GM23338 (cell line): ENCODE results near the gene TNS3. TPM values are rescaled to one million over a fixed set of nuclear protein-coding genes. Genes with fewer than 3 reads are reported as not detected.

Experiments used
- ATAC-seq: fragments of 200-7000 bp; cut with Tn5 transposase; 3 replicates; pipeline ENCODE4 v1.9.1; 2020
- DNase-seq: peaks from one replicate; pipeline ENCODE4 v3.0.0-alpha.2; 2015; ENCODE audit warnings: low spot score
- H2AFZ ChIP-seq: fragments of 200-600 bp; sonication (generic); 2 replicates; pipeline ENCODE4 v1.8.0; 2016; ENCODE audit warnings: antibody characterized with exemption, mild to moderate bottlenecking, moderate library complexity
- H3F3A ChIP-seq: fragments of 200-600 bp; sonication (generic); replicated peaks from 2 replicates; pipeline ENCODE4 v1.8.0; 2017; ENCODE audit warnings: antibody characterized with exemption, mixed run types, low read depth
- H3K27ac ChIP-seq: fragments of 200-600 bp; sonication (generic); 2 replicates; pipeline ENCODE4 v1.6.1; 2016; ENCODE audit warnings: low read depth
- H3K27me3 ChIP-seq: fragments of 200-600 bp; sonication (generic); 2 replicates; pipeline ENCODE4 v1.8.0; 2016; ENCODE audit warnings: mild to moderate bottlenecking, mixed run types, moderate library complexity; ENCODE audit not compliant: insufficient read depth
- H3K36me3 ChIP-seq: fragments of 200-600 bp; sonication (generic); 2 replicates; pipeline ENCODE4 v1.8.0; 2016; ENCODE audit warnings: mild to moderate bottlenecking; ENCODE audit not compliant: insufficient read depth
- H3K4me1 ChIP-seq: fragments of 200-600 bp; sonication (generic); 2 replicates; pipeline ENCODE4 v1.8.0; 2016; ENCODE audit warnings: mild to moderate bottlenecking, moderate library complexity; ENCODE audit not compliant: insufficient read depth
- H3K4me2 ChIP-seq: fragments of 200-600 bp; sonication (generic); 2 replicates; pipeline ENCODE4 v1.7.1; 2017; ENCODE audit warnings: mixed run types
- H3K4me3 ChIP-seq: fragments of 200-600 bp; sonication (generic); 2 replicates; pipeline ENCODE4 v1.6.1; 2016; ENCODE audit warnings: mixed run types
- H3K79me2 ChIP-seq: fragments of 200-600 bp; sonication (generic); replicated peaks from 2 replicates; pipeline ENCODE4 v1.8.0; 2017; ENCODE audit warnings: mild to moderate bottlenecking; ENCODE audit not compliant: insufficient read depth
- H3K9me2 ChIP-seq: fragments of 200-600 bp; sonication (generic); 2 replicates; pipeline ENCODE4 v1.8.0; 2017; ENCODE audit not compliant: insufficient read depth
- H4K20me1 ChIP-seq: fragments of 200-600 bp; sonication (generic); replicated peaks from 2 replicates; pipeline ENCODE4 v1.8.0; 2017; ENCODE audit warnings: mild to moderate bottlenecking; ENCODE audit not compliant: insufficient read depth
- H3K27ac Mint-ChIP-seq: 2 replicates; pipeline ENCODE4 v1.8.0; 2020; ENCODE audit warnings: inconsistent platforms, mild to moderate bottlenecking, moderate library complexity, mixed read lengths
- H3K27me3 Mint-ChIP-seq: 3 replicates; pipeline ENCODE4 v1.8.0; 2022; ENCODE audit warnings: low read depth, mild to moderate bottlenecking, moderate library complexity, mixed read lengths, inconsistent platforms; ENCODE audit not compliant: insufficient read depth, poor library complexity
- H3K36me3 Mint-ChIP-seq: 3 replicates; pipeline ENCODE4 v1.8.0; 2021; ENCODE audit warnings: low read depth, mild to moderate bottlenecking, inconsistent platforms, moderate library complexity, mixed read lengths
- H3K4me1 Mint-ChIP-seq: 3 replicates; pipeline ENCODE4 v1.8.0; 2020; ENCODE audit warnings: mild to moderate bottlenecking, inconsistent platforms, mixed read lengths
- H3K4me3 Mint-ChIP-seq: 3 replicates; pipeline ENCODE4 v1.8.0; 2021; ENCODE audit warnings: moderate library complexity, mild to moderate bottlenecking, inconsistent platforms, mixed read lengths
- H3K9me3 Mint-ChIP-seq: 3 replicates; pipeline ENCODE4 v1.8.0; 2020; ENCODE audit warnings: moderate library complexity, mild to moderate bottlenecking, inconsistent platforms, mixed read lengths
- CREB1 ChIP-seq: fragments of 250-450 bp; sonication (Bioruptor Pico); IDR thresholded peaks from 2 replicates; pipeline ENCODE4 v1.5.0; 2020; ENCODE audit warnings: low read depth, mild to moderate bottlenecking, moderate library complexity
- EZH2 ChIP-seq: fragments of 200-600 bp; sonication (generic); IDR thresholded peaks from one replicate; pipeline ENCODE4 v1.8.0; 2017; ENCODE audit warnings: antibody characterized with exemption, mild to moderate bottlenecking, low read depth; ENCODE audit not compliant: unreplicated experiment
- EZH2phosphoT487 ChIP-seq: fragments of 200-600 bp; sonication (generic); IDR thresholded peaks from one replicate; pipeline ENCODE4 v1.8.1; 2018; ENCODE audit warnings: antibody characterized with exemption; ENCODE audit not compliant: unreplicated experiment
- JUNB ChIP-seq: IDR thresholded peaks from one replicate; pipeline ENCODE4 v1.6.1; 2016; ENCODE audit warnings: antibody characterized with exemption; ENCODE audit not compliant: unreplicated experiment
- NANOG ChIP-seq: IDR thresholded peaks from 2 replicates; pipeline ENCODE4 v1.6.1; 2016; ENCODE audit warnings: antibody characterized with exemption, borderline replicate concordance
- POLR2AphosphoS5 ChIP-seq: IDR thresholded peaks from 2 replicates; pipeline ENCODE4 v1.6.1; 2016; ENCODE audit warnings: antibody characterized with exemption, low read depth
- STAT1 ChIP-seq: IDR thresholded peaks from one replicate; pipeline ENCODE4 v1.6.1; 2016; ENCODE audit warnings: antibody characterized with exemption; ENCODE audit not compliant: unreplicated experiment
- ZNF114 ChIP-seq: fragments of 250-450 bp; sonication (Bioruptor Pico); IDR thresholded peaks from 2 replicates; pipeline ENCODE4 v1.5.0; 2020; ENCODE audit warnings: mild to moderate bottlenecking, moderate library complexity
- ZNF331 ChIP-seq: fragments of 250-450 bp; sonication (Bioruptor Pico); IDR thresholded peaks from 2 replicates; pipeline ENCODE4 v1.5.0; 2020; ENCODE audit warnings: low read depth, mild to moderate bottlenecking, moderate library complexity
- polyA plus RNA-seq: library from polyadenylated mRNA; unstranded; fragments of >200 nt; fragmentation: Nextera tagmentation; extraction: Ambion mirVana; gene quantifications from 2 replicates; pipeline ENCODE4 v1.2.1, GENCODE V29; 2016
- total RNA-seq: library from RNA; depleted of rRNA; stranded (reverse); fragments of >200 nt; shearing (Covaris generic); gene quantifications from 2 replicates; pipeline ENCODE4 v1.2.3, GENCODE V29; 2014
- TF ChIP-seq, protein P1 (sequence below), 2 experiments: fragments of 200-600 bp in 1 of 2; sonication (generic) in 1 of 2; conservative IDR thresholded peaks; 2 replicates each; pipeline versions ENCODE4 v1.5.1 to v1.6.1; 2016 to 2017; ENCODE audit warnings: antibody characterized with exemption in 2 of 2, low read depth in 2 of 2, mild to moderate bottlenecking in 2 of 2, moderate library complexity in 1 of 2
- TF ChIP-seq, protein P2 (sequence below): IDR thresholded peaks from 2 replicates; pipeline ENCODE4 v1.6.1; 2016; ENCODE audit warnings: antibody characterized with exemption
- TF ChIP-seq, protein P3 (sequence below): IDR thresholded peaks from one replicate; pipeline ENCODE4 v1.6.1; 2018; ENCODE audit warnings: antibody characterized with exemption; ENCODE audit not compliant: unreplicated experiment
- TF ChIP-seq, protein P4 (sequence below): fragments of 250-450 bp; sonication (Bioruptor Pico); IDR thresholded peaks from 2 replicates; pipeline ENCODE4 v1.5.0; 2020; ENCODE audit warnings: mild to moderate bottlenecking, moderate library complexity

TNS3 gene
- total and polyA plus RNA-seq, 2 experiments from 2014 or later, result 6.2 to 28.7 TPM

DNA sequence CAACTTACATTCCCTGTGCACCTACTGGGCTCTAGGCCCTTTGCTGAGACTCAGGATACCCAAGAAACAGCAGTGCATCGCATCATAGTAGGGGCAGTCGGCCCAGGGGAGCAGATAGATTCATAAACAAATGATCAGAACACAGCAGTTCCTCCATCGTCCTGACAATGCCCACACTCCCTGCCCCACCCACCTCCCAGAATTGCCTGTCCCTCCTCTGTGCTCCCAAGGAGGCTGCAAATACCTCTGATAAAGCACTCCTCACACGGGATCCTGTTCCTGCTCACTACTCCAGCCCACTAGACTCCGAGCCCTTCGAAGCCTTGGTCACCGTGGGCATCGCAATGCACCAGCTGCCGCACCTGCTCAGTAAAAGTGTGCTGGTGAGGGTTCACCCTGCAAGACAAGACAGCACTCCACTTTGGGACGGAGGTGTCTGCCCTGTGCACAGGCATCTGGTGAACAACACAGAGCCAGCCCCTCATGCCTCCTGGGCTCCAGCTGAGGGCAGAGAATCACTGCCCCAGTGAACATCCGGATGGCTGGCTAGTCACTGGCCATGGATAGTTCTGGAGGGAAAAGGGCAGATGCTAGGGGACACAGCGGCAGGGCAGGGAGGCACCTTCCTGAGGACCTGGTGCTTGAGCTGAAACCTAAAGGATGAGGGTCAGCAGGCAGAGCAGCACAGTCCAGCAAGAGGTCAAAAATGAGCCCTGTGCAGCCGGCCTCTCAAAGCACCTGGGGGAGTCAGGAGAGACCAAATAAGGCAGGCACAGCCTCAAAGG lies 60.7 kb downstream of the TNS3 start:
- no peaks in the 10 kb centered on the region for H4K20me1 ChIP-seq
- TF ChIP-seq NANOG, result no peak
- no peak for TF ChIP-seq CREB1
- TF ChIP-seq ZNF114 (CRISPR knock-in tag), result no peak
- TF ChIP-seq JUNB, result no peak
- TF ChIP-seq POLR2AphosphoS5, result no peak
- TF ChIP-seq, protein P1, sequence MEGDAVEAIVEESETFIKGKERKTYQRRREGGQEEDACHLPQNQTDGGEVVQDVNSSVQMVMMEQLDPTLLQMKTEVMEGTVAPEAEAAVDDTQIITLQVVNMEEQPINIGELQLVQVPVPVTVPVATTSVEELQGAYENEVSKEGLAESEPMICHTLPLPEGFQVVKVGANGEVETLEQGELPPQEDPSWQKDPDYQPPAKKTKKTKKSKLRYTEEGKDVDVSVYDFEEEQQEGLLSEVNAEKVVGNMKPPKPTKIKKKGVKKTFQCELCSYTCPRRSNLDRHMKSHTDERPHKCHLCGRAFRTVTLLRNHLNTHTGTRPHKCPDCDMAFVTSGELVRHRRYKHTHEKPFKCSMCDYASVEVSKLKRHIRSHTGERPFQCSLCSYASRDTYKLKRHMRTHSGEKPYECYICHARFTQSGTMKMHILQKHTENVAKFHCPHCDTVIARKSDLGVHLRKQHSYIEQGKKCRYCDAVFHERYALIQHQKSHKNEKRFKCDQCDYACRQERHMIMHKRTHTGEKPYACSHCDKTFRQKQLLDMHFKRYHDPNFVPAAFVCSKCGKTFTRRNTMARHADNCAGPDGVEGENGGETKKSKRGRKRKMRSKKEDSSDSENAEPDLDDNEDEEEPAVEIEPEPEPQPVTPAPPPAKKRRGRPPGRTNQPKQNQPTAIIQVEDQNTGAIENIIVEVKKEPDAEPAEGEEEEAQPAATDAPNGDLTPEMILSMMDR (conservative IDR thresholded peaks at IDR 0.05; ENCODE audit: low read depth in 2 of 2), result no peak
- TF ChIP-seq, protein P2, sequence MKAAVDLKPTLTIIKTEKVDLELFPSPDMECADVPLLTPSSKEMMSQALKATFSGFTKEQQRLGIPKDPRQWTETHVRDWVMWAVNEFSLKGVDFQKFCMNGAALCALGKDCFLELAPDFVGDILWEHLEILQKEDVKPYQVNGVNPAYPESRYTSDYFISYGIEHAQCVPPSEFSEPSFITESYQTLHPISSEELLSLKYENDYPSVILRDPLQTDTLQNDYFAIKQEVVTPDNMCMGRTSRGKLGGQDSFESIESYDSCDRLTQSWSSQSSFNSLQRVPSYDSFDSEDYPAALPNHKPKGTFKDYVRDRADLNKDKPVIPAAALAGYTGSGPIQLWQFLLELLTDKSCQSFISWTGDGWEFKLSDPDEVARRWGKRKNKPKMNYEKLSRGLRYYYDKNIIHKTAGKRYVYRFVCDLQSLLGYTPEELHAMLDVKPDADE, result no peak
- TF ChIP-seq, protein P3, sequence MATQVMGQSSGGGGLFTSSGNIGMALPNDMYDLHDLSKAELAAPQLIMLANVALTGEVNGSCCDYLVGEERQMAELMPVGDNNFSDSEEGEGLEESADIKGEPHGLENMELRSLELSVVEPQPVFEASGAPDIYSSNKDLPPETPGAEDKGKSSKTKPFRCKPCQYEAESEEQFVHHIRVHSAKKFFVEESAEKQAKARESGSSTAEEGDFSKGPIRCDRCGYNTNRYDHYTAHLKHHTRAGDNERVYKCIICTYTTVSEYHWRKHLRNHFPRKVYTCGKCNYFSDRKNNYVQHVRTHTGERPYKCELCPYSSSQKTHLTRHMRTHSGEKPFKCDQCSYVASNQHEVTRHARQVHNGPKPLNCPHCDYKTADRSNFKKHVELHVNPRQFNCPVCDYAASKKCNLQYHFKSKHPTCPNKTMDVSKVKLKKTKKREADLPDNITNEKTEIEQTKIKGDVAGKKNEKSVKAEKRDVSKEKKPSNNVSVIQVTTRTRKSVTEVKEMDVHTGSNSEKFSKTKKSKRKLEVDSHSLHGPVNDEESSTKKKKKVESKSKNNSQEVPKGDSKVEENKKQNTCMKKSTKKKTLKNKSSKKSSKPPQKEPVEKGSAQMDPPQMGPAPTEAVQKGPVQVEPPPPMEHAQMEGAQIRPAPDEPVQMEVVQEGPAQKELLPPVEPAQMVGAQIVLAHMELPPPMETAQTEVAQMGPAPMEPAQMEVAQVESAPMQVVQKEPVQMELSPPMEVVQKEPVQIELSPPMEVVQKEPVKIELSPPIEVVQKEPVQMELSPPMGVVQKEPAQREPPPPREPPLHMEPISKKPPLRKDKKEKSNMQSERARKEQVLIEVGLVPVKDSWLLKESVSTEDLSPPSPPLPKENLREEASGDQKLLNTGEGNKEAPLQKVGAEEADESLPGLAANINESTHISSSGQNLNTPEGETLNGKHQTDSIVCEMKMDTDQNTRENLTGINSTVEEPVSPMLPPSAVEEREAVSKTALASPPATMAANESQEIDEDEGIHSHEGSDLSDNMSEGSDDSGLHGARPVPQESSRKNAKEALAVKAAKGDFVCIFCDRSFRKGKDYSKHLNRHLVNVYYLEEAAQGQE, result no peak
- TF ChIP-seq EZH2phosphoT487, result no peak
- no peak for TF ChIP-seq EZH2
- TF ChIP-seq, protein P4, sequence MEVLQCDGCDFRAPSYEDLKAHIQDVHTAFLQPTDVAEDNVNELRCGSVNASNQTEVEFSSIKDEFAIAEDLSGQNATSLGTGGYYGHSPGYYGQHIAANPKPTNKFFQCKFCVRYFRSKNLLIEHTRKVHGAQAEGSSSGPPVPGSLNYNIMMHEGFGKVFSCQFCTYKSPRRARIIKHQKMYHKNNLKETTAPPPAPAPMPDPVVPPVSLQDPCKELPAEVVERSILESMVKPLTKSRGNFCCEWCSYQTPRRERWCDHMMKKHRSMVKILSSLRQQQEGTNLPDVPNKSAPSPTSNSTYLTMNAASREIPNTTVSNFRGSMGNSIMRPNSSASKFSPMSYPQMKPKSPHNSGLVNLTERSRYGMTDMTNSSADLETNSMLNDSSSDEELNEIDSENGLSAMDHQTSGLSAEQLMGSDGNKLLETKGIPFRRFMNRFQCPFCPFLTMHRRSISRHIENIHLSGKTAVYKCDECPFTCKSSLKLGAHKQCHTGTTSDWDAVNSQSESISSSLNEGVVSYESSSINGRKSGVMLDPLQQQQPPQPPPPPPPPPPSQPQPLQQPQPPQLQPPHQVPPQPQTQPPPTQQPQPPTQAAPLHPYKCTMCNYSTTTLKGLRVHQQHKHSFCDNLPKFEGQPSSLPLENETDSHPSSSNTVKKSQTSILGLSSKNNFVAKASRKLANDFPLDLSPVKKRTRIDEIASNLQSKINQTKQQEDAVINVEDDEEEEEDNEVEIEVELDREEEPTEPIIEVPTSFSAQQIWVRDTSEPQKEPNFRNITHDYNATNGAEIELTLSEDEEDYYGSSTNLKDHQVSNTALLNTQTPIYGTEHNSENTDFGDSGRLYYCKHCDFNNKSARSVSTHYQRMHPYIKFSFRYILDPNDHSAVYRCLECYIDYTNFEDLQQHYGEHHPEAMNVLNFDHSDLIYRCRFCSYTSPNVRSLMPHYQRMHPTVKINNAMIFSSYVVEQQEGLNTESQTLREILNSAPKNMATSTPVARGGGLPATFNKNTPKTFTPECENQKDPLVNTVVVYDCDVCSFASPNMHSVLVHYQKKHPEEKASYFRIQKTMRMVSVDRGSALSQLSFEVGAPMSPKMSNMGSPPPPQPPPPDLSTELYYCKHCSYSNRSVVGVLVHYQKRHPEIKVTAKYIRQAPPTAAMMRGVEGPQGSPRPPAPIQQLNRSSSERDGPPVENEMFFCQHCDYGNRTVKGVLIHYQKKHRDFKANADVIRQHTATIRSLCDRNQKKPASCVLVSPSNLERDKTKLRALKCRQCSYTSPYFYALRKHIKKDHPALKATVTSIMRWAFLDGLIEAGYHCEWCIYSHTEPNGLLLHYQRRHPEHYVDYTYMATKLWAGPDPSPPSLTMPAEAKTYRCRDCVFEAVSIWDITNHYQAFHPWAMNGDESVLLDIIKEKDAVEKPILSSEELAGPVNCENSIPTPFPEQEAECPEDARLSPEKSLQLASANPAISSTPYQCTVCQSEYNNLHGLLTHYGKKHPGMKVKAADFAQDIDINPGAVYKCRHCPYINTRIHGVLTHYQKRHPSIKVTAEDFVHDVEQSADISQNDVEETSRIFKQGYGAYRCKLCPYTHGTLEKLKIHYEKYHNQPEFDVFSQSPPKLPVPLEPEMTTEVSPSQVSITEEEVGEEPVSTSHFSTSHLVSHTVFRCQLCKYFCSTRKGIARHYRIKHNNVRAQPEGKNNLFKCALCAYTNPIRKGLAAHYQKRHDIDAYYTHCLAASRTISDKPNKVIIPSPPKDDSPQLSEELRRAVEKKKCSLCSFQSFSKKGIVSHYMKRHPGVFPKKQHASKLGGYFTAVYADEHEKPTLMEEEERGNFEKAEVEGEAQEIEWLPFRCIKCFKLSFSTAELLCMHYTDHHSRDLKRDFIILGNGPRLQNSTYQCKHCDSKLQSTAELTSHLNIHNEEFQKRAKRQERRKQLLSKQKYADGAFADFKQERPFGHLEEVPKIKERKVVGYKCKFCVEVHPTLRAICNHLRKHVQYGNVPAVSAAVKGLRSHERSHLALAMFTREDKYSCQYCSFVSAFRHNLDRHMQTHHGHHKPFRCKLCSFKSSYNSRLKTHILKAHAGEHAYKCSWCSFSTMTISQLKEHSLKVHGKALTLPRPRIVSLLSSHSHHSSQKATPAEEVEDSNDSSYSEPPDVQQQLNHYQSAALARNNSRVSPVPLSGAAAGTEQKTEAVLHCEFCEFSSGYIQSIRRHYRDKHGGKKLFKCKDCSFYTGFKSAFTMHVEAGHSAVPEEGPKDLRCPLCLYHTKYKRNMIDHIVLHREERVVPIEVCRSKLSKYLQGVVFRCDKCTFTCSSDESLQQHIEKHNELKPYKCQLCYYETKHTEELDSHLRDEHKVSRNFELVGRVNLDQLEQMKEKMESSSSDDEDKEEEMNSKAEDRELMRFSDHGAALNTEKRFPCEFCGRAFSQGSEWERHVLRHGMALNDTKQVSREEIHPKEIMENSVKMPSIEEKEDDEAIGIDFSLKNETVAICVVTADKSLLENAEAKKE (CRISPR knock-in tag), result no peak
- no peak for TF ChIP-seq ZNF331 (CRISPR knock-in tag)
- TF ChIP-seq STAT1, result no peak
- peak; percentile 28 for DNase-seq
- H3K4me3 ChIP-seq, result no peak overlapping the region
- peaks cover 28% of the 10 kb centered on the region for H3K4me1 Mint-ChIP-seq
- H3K4me1 ChIP-seq, result peaks cover 10% of the 10 kb centered on the region; the same call in 1 of the 2 replicates
- H3K27ac ChIP-seq, result 0 out of 2 replicates have a peak overlapping the region, but pooled peaks have one; percentile 79
- no peaks in the 10 kb centered on the region for H3F3A ChIP-seq
- no peak overlapping the region for H3K27ac Mint-ChIP-seq
- H3K36me3 Mint-ChIP-seq, result peaks cover 28% of the 10 kb centered on the region
- H3K79me2 ChIP-seq, result peaks cover 7% of the 10 kb centered on the region; the same call in 1 of the 2 replicates
- H3K27me3 ChIP-seq, result no peaks in the 10 kb centered on the region
- no peak overlapping the region for H3K4me2 ChIP-seq
- ATAC-seq, result peak; percentile 72
- peaks cover 16% of the 10 kb centered on the region for H3K27me3 Mint-ChIP-seq
- no peak overlapping the region for H3K4me3 Mint-ChIP-seq
- no peaks in the 10 kb centered on the region; the same call in 1 of the 3 replicates for H3K9me3 Mint-ChIP-seq
- no peak overlapping the region for H2AFZ ChIP-seq
- no peaks in the 10 kb centered on the region for H3K9me2 ChIP-seq
- no peaks in the 10 kb centered on the region for H3K36me3 ChIP-seq
